Gastrocnemius medialis (tissue), 4 donors: Measurements from ENCODE around the gene CLASP1.

Experiments used
- CTCF ChIP-seq, 5 experiments: fragments of 450-650 bp in 3 of 5; fragments of 200-600 bp in 2 of 5; sonication (generic) in 2 of 5; IDR thresholded peaks in 4 of 5; conservative IDR thresholded peaks in 1 of 5; 1 replicate in 4 of 5; 2 replicates in 1 of 5; pipeline ENCODE4 v1.5.1; 2016 to 2019; ENCODE audit warnings: antibody characterized with exemption in 5 of 5, mild to moderate bottlenecking in 3 of 5, moderate library complexity in 3 of 5
- POLR2A ChIP-seq, 2 donors: fragments of 450-650 bp; IDR thresholded peaks; one replicate each; pipeline ENCODE4 v1.6.1; 2017; ENCODE audit warnings: antibody characterized with exemption in 2 of 2, mild to moderate bottlenecking in 2 of 2, moderate library complexity in 2 of 2

- TF ChIP-seq CTCF (IDR thresholded peaks at IDR 0.05 in 4 of 5, conservative IDR thresholded peaks at IDR 0.05 in 1 of 5) (no peak), POLR2A (IDR thresholded peaks at IDR 0.05) (no peak)
Measured at GRCh38 chr2:121405233-121405632, 244.0 kb downstream of the CLASP1 start.
